Measurements from ENCODE around the gene MEX3D. TPM values are rescaled to one million over a fixed set of nuclear protein-coding genes. Genes with fewer than 3 reads are reported as not detected.

The MEX3D gene
- total RNA-seq, 1 donor from 2014 or later, result 20.5 TPM

- DNase-seq (ENCODE audit: low spot score), result no peak
These were observed 30.8 kb upstream of the MEX3D start for GRCh38 chr19:1598777-1599459.

GRCh38 chr19:1593501-1593772 is 25.3 kb upstream of the MEX3D start:
- DNase-seq (ENCODE audit: low spot score), result no peak

- peak; percentile 97 for DNase-seq (ENCODE audit: low spot score)
These were observed 24.8 kb upstream of the MEX3D start, which contains the start of gene MBD3 for GRCh38 chr19:1592755-1593500. MBD3 (minus strand) TSS chr19:1592865; CDS start chr19:1592631, 234 bp downstream.

GRCh38 chr19:1592024-1592754 is 24.1 kb upstream of the MEX3D start:
- peak; percentile 95 for DNase-seq (ENCODE audit: low spot score)

GRCh38 chr19:1591421-1592023 is 23.4 kb upstream of the MEX3D start:
- DNase-seq (ENCODE audit: low spot score), result no peak

- DNase-seq (ENCODE audit: low spot score), result no peak
These were observed 22.7 kb upstream of the MEX3D start for GRCh38 chr19:1590641-1591397.

GRCh38 chr19:1587872-1588271 is 19.7 kb upstream of the MEX3D start:
- DNase-seq (ENCODE audit: low spot score), result no peak

- DNase-seq (ENCODE audit: low spot score), result no peak
These were observed 17.1 kb upstream of the MEX3D start for GRCh38 chr19:1585243-1585580.

GRCh38 chr19:1584500-1585242 is 16.5 kb upstream of the MEX3D start:
- DNase-seq (ENCODE audit: low spot score), result no peak

- DNase-seq (ENCODE audit: low spot score), result no peak
These were observed 14.1 kb upstream of the MEX3D start for GRCh38 chr19:1582201-1582600.

GRCh38 chr19:1580957-1581356 is 12.8 kb upstream of the MEX3D start:
- no peak for DNase-seq (ENCODE audit: low spot score)

- DNase-seq (ENCODE audit: low spot score), result no peak
These were observed 12.3 kb upstream of the MEX3D start for GRCh38 chr19:1580382-1580781.

- DNase-seq (ENCODE audit: low spot score), result no peak
These were observed 11.1 kb upstream of the MEX3D start for GRCh38 chr19:1579222-1579621.

GRCh38 chr19:1577929-1578618 is 9.9 kb upstream of the MEX3D start:
- DNase-seq (ENCODE audit: low spot score), result no peak

GRCh38 chr19:1577090-1577928 is 9.2 kb upstream of the MEX3D start:
- DNase-seq (ENCODE audit: low spot score), result no peak

GRCh38 chr19:1576242-1577089 is 8.3 kb upstream of the MEX3D start:
- DNase-seq (ENCODE audit: low spot score), result no peak

GRCh38 chr19:1575323-1576241 is 7.5 kb upstream of the MEX3D start:
- DNase-seq (ENCODE audit: low spot score), result no peak

All from mesenteric fat pad (tissue), 1 donor.